Activated naive CD4-positive, alpha-beta T cell treated with anti-CD3 and anti-CD28 coated beads, Interleukin-2, amount 50 U/mL, for 24 hours (primary cell): ENCODE measurements around the gene MIOX.
"Not testable (repeated sequence)": the region's sequence is repeated elsewhere in the genome, so short reads cannot be mapped to it uniquely, and the experiment has no call there.

Experiments
- H3K27ac Mint-ChIP-seq: one replicate; pipeline ENCODE4 v1.8.0; 2021; ENCODE audit warnings: mild to moderate bottlenecking, mixed read lengths
- H3K27me3 Mint-ChIP-seq: one replicate; pipeline ENCODE4 v1.8.0; 2021; ENCODE audit warnings: mixed read lengths
- H3K36me3 Mint-ChIP-seq: one replicate; pipeline ENCODE4 v1.8.0; 2021; ENCODE audit warnings: mixed read lengths
- H3K4me1 Mint-ChIP-seq: one replicate; pipeline ENCODE4 v1.8.0; 2021; ENCODE audit warnings: mixed read lengths
- H3K4me3 Mint-ChIP-seq: one replicate; pipeline ENCODE4 v1.8.0; 2021; ENCODE audit warnings: mild to moderate bottlenecking, mixed read lengths
- H3K9me3 Mint-ChIP-seq: one replicate; pipeline ENCODE4 v1.8.0; 2021; ENCODE audit warnings: mixed read lengths

MIOX gene

DNA sequence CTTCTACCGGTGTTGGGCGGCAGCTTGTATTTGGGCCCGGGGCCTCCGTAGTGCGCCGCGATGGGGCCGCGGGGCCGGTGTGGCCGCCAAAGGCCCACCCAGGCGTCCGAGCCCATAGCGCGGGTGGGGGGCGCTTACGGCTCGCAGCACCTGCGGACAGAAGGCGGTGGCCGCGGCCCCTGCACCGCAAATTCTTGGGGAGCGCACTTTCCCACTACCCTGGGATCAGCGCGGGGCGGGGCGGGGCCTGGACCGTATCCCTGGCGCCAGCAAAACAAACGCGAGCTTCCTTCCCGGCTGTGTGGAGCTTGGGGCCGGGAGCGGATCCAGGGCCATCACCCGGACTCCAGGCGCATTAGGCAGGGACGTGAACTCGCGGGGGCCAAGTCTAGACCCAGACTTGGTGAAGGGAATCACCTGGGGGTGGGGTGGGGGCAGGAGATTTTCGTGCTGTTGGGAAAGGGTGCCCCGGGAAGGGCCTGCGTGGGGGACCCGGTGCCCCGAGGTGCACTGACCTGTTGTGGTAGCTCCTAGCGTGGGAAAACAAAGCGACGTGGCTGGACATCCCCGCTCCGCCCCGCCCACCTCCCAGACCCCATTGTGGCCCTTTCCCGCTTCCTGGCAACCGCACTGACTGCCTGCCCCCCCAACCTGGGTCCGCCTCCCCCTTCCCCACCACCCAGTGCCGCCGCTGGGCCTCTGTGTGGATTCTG, 45.5 kb downstream of the MIOX start:
- Mint-ChIP-seq H3K27ac (peak overlapping the region; percentile 96), H3K27me3 (no peaks in the 10 kb centered on the region), H3K4me1 (peaks cover 37% of the 10 kb centered on the region), H3K36me3 (no peaks in the 10 kb centered on the region), H3K9me3 (no peaks in the 10 kb centered on the region), H3K4me3 (peak overlapping the region; percentile 92)

GRCh38 chr22:50532824-50533796, 46.5 kb downstream of the MIOX start:
- Mint-ChIP-seq H3K36me3 (no peaks in the 10 kb centered on the region), H3K27me3 (no peaks in the 10 kb centered on the region), H3K9me3 (no peaks in the 10 kb centered on the region), H3K4me3 (peak overlapping the region; percentile 77), H3K4me1 (peaks cover 34% of the 10 kb centered on the region), H3K27ac (peak overlapping the region; percentile 92)

DNA sequence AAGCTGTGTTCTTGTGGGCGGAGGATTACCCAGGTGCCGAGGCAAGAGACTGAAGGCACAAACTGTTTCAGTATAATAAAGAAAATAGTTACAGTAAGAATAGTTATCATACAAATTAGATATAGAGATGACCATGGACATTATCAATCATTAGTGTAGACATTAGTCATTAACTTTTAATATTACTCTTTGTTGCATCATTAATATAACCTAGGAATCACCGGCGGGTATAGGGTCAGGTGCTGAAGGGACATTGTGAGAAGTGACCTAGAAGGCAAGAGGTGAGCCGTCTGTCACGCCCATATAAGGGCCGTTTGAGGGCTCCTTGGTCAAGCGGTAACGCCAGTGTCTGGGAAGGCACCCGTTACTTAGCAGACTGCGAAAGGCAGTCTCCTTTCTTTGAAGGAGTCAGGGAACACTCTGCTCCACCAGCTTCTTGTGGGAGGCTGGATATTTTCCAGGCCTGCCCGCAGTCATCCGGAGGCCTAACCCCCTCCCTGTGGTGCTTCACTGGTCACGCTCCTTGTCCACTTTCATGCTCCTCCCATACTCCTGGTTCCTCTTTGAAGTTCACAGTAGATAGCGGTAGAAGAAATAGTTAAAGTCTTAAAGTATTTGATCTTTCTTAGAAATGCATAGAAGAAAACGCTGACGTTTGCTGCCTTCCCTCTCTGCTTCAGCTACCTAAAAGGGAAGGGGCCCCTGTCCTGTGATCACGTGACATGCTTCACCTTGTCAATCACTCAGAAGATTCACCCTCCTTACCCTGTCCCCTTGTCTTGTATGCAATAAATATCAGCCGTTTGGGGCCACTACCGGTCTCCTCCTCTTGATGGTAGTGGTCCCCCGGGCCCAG, 47.4 kb downstream of the MIOX start:
- H3K4me1 Mint-ChIP-seq = peaks cover 35% of the 10 kb centered on the region
- H3K27ac Mint-ChIP-seq = peak overlapping the region; percentile 92
- not testable (repeated sequence) for H3K27me3 Mint-ChIP-seq, H3K9me3 Mint-ChIP-seq, H3K36me3 Mint-ChIP-seq
- H3K4me3 Mint-ChIP-seq = peak overlapping the region; percentile 11

- Mint-ChIP-seq H3K27ac (no peak overlapping the region), H3K4me3 (no peak overlapping the region), H3K36me3 (no peaks in the 10 kb centered on the region), H3K9me3 (no peaks in the 10 kb centered on the region), H3K4me1 (peaks cover 45% of the 10 kb centered on the region), H3K27me3 (no peaks in the 10 kb centered on the region)
Observed at GRCh38 chr22:50535113-50535512, 48.5 kb downstream of the MIOX start.

DNA sequence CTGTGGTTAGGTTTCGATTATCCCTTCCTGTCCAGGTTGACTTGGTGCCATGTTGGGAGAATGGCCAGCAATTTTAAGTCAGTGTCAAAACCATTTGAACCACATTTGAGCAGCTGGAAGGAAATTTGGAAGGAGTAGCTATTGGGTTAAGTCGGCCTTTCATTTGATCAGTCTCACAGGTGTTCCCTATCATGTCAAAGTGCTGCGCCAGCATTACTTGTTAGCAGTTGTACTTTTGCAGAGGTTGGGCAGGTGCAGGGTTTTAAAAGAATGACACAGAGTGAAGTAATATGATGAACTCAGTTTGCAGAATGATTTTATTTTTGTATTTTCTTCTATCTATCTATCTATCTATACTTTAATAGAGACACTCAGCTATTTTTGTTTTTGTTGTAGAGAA, 49.6 kb downstream of the MIOX start:
- Mint-ChIP-seq H3K27me3 (no peaks in the 10 kb centered on the region), H3K4me1 (peaks cover 54% of the 10 kb centered on the region), H3K36me3 (no peaks in the 10 kb centered on the region), H3K9me3 (no peaks in the 10 kb centered on the region), H3K27ac (peak overlapping the region; percentile 35), H3K4me3 (no peak overlapping the region)

GRCh38 chr22:50537765-50538164, 51.1 kb downstream of the MIOX start:
- no peaks in the 10 kb centered on the region for H3K36me3 Mint-ChIP-seq
- H3K4me3 Mint-ChIP-seq = peak overlapping the region; percentile 66
- H3K27ac Mint-ChIP-seq = peak overlapping the region; percentile 100
- no peaks in the 10 kb centered on the region for H3K27me3 Mint-ChIP-seq
- H3K4me1 Mint-ChIP-seq = peaks cover 63% of the 10 kb centered on the region
- no peaks in the 10 kb centered on the region for H3K9me3 Mint-ChIP-seq
